OCI-LY3 (cell line): Measurements from ENCODE around the gene TEPSIN.

ENCODE experiments used
- EZH2phosphoT487 ChIP-seq: fragments of 200-600 bp; shearing (Covaris generic); IDR thresholded peaks from 2 replicates; pipeline ENCODE4 v1.6.1; 2018; ENCODE audit warnings: antibody characterized with exemption, mixed run types, low read depth
- TF ChIP-seq, protein P1 (sequence below): fragments of 200-600, 300-600 bp; sonication (generic); IDR thresholded peaks from 2 replicates; pipeline ENCODE4 v1.5.1; 2014; ENCODE audit warnings: antibody characterized with exemption, low read length, low read depth

DNA sequence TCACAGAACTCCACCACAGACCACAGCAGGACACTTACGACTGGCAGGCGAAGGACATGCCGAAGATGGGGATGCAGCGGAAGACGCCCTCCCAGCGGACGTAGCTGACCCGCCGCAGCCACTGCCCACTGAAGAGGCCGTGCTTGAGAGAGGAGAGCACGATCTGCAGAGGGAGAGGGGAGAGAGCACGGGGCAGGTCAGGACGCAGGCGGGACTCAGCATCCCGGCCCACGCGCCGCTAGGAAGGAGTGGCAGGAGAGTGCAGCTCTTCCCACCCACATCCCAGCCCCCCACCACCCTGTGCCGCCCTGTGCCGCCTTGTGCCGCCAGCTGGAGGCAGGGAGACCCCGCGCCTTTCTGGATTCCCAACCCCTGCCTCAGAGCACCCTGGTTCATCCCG lies 41.7 kb upstream of the TEPSIN start:
- TF ChIP-seq, protein P1, sequence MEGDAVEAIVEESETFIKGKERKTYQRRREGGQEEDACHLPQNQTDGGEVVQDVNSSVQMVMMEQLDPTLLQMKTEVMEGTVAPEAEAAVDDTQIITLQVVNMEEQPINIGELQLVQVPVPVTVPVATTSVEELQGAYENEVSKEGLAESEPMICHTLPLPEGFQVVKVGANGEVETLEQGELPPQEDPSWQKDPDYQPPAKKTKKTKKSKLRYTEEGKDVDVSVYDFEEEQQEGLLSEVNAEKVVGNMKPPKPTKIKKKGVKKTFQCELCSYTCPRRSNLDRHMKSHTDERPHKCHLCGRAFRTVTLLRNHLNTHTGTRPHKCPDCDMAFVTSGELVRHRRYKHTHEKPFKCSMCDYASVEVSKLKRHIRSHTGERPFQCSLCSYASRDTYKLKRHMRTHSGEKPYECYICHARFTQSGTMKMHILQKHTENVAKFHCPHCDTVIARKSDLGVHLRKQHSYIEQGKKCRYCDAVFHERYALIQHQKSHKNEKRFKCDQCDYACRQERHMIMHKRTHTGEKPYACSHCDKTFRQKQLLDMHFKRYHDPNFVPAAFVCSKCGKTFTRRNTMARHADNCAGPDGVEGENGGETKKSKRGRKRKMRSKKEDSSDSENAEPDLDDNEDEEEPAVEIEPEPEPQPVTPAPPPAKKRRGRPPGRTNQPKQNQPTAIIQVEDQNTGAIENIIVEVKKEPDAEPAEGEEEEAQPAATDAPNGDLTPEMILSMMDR = no peak
- no peak for TF ChIP-seq EZH2phosphoT487
